Glutamatergic neuron (in vitro differentiated cells): ENCODE measurements around the gene ANKH. TPM values are rescaled to one million over a fixed set of nuclear protein-coding genes. Genes with fewer than 3 reads are reported as not detected.

Experiments
- DNase-seq: peaks from one replicate; pipeline ENCODE4 v3.0.0; 2022
- H3K27ac Mint-ChIP-seq: one replicate; pipeline ENCODE4 v1.8.0; 2020; ENCODE audit warnings: mild to moderate bottlenecking, mixed read lengths, inconsistent platforms; ENCODE audit not compliant: unreplicated experiment
- H3K27me3 Mint-ChIP-seq: one replicate; pipeline ENCODE4 v1.8.0; 2020; ENCODE audit warnings: mild to moderate bottlenecking, moderate library complexity, mixed read lengths, inconsistent platforms; ENCODE audit not compliant: unreplicated experiment
- H3K36me3 Mint-ChIP-seq: one replicate; pipeline ENCODE4 v1.8.0; 2020; ENCODE audit warnings: mild to moderate bottlenecking, mixed read lengths, inconsistent platforms; ENCODE audit not compliant: unreplicated experiment
- H3K4me1 Mint-ChIP-seq: one replicate; pipeline ENCODE4 v1.8.0; 2020; ENCODE audit warnings: mild to moderate bottlenecking, low read depth, mixed read lengths, inconsistent platforms; ENCODE audit not compliant: unreplicated experiment
- H3K4me3 Mint-ChIP-seq: one replicate; pipeline ENCODE4 v1.8.0; 2020; ENCODE audit warnings: mild to moderate bottlenecking, mixed read lengths, inconsistent platforms; ENCODE audit not compliant: unreplicated experiment
- H3K9me3 Mint-ChIP-seq: one replicate; pipeline ENCODE4 v1.8.0; 2020; ENCODE audit warnings: mild to moderate bottlenecking, moderate library complexity, mixed read lengths, inconsistent platforms; ENCODE audit not compliant: unreplicated experiment
- CTCF ChIP-seq: fragments of 200-600 bp; sonication (generic); IDR thresholded peaks from one replicate; pipeline ENCODE4 v1.5.0; 2021; ENCODE audit not compliant: partially characterized antibody, unreplicated experiment
- total RNA-seq: library from RNA; stranded (reverse); fragmentation: NEBNext Ultra II Directional; extraction: Animal tissue kit (Norgen Biotek cat#: 25700); gene quantifications from one replicate; pipeline ENCODE4 v1.2.1, GENCODE V29; 2021; ENCODE audit not compliant: unreplicated experiment

ANKH gene
- total RNA-seq, 1 donor from 2014 or later: 83.3 TPM

- no peak for DNase-seq
These were observed 19.3 kb upstream of the ANKH start for GRCh38 chr5:14890846-14891245.

GRCh38 chr5:14884062-14884612 is 12.6 kb upstream of the ANKH start:
- Mint-ChIP-seq H3K4me1 (peaks cover 18% of the 10 kb centered on the region), H3K27me3 (peaks cover 8% of the 10 kb centered on the region), H3K27ac (no peak overlapping the region), H3K36me3 (peaks cover 9% of the 10 kb centered on the region), H3K4me3 (no peak overlapping the region), H3K9me3 (peaks cover 5% of the 10 kb centered on the region)
- DNase-seq: no peak
- no peak for TF ChIP-seq CTCF

More at GRCh38 chr5:14890846-14891245, 19.3 kb upstream of the ANKH start:
- H3K27me3 Mint-ChIP-seq: peaks cover 2% of the 10 kb centered on the region
- TF ChIP-seq CTCF: no peak
- H3K4me3 Mint-ChIP-seq: no peak overlapping the region
- H3K4me1 Mint-ChIP-seq: peaks cover 4% of the 10 kb centered on the region
- peaks cover 5% of the 10 kb centered on the region for H3K36me3 Mint-ChIP-seq
- no peak overlapping the region for H3K27ac Mint-ChIP-seq
- peaks cover 2% of the 10 kb centered on the region for H3K9me3 Mint-ChIP-seq

- peaks cover 8% of the 10 kb centered on the region for H3K27me3 Mint-ChIP-seq
- peaks cover 5% of the 10 kb centered on the region for H3K9me3 Mint-ChIP-seq
- no peak for TF ChIP-seq CTCF
These were observed 11.3 kb upstream of the ANKH start for GRCh38 chr5:14882658-14883580.

GRCh38 chr5:14881826-14882225 is 10.2 kb upstream of the ANKH start:
- H3K36me3 Mint-ChIP-seq: peaks cover 9% of the 10 kb centered on the region
- peaks cover 5% of the 10 kb centered on the region for H3K9me3 Mint-ChIP-seq
- no peak overlapping the region for H3K4me3 Mint-ChIP-seq

More at GRCh38 chr5:14882658-14883580, 11.3 kb upstream of the ANKH start:
- H3K4me3 Mint-ChIP-seq: no peak overlapping the region
- H3K27ac Mint-ChIP-seq: no peak overlapping the region
- peaks cover 9% of the 10 kb centered on the region for H3K36me3 Mint-ChIP-seq
- peaks cover 18% of the 10 kb centered on the region for H3K4me1 Mint-ChIP-seq
- DNase-seq: no peak

More at GRCh38 chr5:14881826-14882225, 10.2 kb upstream of the ANKH start:
- peaks cover 8% of the 10 kb centered on the region for H3K27me3 Mint-ChIP-seq
- H3K27ac Mint-ChIP-seq: no peak overlapping the region
- peaks cover 18% of the 10 kb centered on the region for H3K4me1 Mint-ChIP-seq
- TF ChIP-seq CTCF: no peak
- no peak for DNase-seq
